B cell (primary cell): ENCODE results near the gene CIAO2A.

Experiments
- CTCF ChIP-seq: fragments of 200-600 bp; IDR thresholded peaks from one replicate; pipeline ENCODE4 v1.8.0; 2022; ENCODE audit warnings: antibody characterized with exemption, mild to moderate bottlenecking
- EZH2 ChIP-seq: IDR thresholded peaks from 2 replicates; pipeline ENCODE4 v1.6.1; 2012; ENCODE audit warnings: borderline replicate concordance, low read depth, mild to moderate bottlenecking, moderate library complexity, low read length; ENCODE audit not compliant: insufficient read depth, poor library complexity, severe bottlenecking

GRCh38 chr15:64095795-64096667 is 2.4 kb upstream of the CIAO2A start, which contains the start of gene SNX1:
- no peak for TF ChIP-seq EZH2
- peak; percentile 6 for TF ChIP-seq CTCF
